Erythroblast (primary cell): Measurements from ENCODE around the gene HGF.

ENCODE experiments used
- GATA1 ChIP-seq: IDR thresholded peaks from 2 replicates; pipeline ENCODE4 v1.6.1; 2011; ENCODE audit warnings: low read depth, mild to moderate bottlenecking, control low read depth, low read length, moderate library complexity
- POLR2A ChIP-seq: IDR thresholded peaks from 2 replicates; pipeline ENCODE4 v1.6.1; 2011; ENCODE audit warnings: mild to moderate bottlenecking, low read length

- no peak for TF ChIP-seq POLR2A
- TF ChIP-seq GATA1, result no peak
Observed at GRCh38 chr7:81672872-81673271, 97.0 kb downstream of the HGF start.
